HG03442 (cell line): ENCODE data around the gene NFKBIE.

Experiments
- ATAC-seq: cut with Tn5 transposase; IDR thresholded peaks from one replicate; pipeline ENCODE4 v1.9.1; 2021; ENCODE audit warnings: mild to moderate bottlenecking, moderate library complexity; ENCODE audit not compliant: unreplicated experiment

Gene NFKBIE

DNA sequence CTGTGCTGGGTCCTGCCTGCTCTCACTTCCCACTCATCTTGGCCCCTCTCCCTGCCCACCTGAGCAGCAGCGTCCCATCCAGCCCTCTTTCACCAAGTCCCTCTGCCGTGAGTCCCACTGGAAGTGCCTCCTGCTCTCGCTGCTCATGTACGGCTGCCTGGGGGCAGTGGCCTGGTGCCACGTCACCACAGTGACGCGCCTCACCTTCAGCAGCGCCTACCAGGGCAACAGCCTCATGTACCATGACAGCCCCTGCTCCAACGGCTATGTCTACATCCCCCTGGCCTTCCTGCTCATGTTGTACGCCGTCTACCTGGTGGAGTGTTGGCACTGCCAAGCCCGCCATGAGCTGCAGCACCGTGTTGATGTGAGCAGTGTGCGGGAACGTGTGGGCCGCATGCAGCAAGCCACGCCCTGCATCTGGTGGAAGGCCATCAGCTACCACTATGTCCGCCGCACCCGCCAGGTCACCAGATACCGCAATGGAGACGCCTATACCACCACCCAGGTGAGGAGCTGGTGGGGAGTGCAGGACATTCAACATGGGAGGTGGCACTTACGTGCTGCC is 7.7 kb upstream of the NFKBIE start:
- no peak for ATAC-seq

DNA sequence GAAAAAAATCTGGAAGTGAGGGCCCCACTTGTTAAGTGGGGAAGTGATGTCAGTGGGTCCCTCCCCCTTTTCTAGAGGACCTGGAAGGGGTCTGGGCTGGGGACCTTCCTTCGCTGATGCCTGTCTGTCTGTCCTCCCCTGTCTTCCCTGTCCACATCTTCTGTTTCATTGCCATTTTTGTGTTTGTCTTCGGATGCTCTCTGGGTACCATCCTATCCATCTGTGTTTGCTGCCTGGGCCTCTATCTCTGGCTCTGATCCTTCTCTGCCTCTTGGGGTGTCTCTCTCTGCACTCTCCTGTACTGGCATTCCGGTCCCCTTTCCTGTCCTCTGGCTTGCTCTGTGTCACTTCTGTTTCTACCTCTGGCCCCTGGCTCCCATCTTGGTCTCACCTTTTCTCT is 7.2 kb upstream of the NFKBIE start:
- no peak for ATAC-seq

DNA sequence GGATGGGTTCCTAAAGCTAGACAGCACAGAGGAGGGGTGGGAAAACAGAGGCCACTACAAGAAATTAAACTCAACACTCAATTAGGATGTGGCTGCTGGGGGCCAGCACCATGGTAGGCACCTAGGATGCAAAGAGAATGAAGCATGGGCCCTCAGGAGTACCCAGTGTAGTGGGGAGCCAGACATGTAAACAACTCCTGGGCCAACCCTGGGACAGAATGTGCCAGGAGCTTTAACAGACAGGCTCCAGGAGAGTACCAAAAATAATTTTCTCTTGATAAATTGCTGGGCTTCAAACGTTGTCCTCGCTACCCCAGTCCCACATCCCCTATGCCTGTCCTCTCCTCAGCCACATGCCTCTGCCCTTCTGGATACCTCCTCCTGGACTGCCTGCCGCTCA is 6.6 kb upstream of the NFKBIE start:
- no peak for ATAC-seq

DNA sequence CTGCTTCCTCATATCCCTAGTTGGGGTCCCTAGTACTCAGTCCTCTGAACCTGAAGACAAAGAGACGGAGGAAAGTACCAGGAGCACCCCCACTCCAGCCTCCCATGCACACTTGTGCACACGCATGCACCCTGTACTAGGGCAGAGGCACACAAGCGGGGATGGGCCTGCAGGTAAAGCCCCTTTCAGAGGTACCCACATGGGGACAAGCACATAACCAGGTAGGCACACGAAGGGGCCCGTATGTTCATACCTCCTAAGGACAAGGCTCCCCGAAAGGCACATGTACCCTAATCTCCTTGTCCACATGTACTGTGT is 6.0 kb upstream of the NFKBIE start:
- ATAC-seq, result no peak

DNA sequence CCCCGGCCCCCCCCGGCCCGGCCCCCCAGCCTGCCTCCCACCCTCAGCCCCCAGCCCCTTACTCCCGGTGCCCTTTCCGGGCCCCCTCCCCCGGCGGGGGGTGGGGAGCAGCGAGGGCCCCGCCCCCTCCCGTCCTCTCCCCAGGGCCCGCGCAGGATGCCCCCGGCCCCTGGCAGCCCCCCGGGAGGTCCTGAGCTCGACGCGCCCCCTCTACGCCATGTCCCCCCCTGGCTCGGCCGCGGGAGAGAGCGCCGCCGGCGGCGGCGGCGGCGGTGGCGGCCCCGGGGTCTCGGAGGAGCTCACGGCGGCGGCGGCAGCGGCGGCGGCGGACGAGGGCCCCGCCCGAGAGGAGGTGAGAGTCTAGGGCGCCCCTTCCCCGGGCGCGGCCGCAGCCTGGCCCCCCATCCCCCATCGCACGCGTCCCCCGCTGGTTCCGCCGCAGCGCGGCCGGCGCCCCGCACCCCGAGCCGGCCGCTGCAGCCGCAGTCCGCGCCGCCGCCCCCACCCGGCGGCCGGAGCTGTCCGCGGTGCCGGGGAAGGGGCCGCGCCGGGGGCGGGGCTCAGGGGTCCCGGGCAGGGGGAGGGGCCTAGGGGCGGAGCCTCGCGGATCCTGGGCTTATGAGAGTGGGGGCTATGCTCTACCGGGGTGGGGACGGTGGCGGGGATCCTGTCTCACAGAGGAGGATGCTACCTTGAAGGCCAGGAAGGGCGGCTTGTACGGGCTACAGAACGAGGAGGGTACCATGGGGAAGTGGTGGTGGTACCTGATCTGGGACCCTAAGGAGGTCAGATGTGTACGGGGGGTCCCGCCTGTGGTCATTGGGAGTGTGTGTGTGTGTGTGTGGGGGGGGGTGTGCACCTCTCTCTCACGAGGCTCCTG is 5.4 kb upstream of the NFKBIE start:
- ATAC-seq, result no peak

DNA sequence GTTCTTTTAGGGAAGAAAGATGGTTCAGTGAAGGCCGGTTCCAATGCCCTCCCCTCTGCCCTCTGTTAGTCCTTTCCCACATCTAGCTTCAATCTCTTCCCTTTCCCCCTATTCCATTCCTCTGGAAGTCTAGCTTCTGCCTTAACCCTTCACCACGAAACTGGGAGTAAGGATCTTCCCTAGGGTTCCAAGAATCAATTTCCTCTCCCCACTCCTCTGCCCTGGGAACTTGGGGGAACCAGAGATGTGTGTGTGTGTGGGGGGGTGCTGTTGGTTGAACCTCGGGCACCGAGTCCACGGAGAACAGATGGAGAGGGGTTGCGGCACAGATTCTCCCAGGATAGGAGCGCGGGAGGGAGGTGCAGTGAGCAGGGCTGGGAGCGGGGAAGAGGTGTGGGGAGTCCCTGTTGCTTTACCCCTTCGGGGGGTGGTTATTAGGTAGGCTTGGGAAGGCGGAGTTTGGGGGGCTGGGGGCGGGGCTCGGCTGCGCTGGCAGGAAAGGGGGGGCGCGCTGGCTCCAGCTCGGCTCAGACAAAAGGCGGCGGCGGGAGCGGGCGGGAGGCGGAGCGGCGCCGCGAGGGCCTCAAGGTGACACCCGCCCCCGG is 4.7 kb upstream of the NFKBIE start, which contains the start of gene TMEM151B:
TSS of gene TMEM151B (plus strand) at position 530 of the 605 bp plus-strand sequence. CDS start 293 bp downstream, outside the sequence.
- no peak for ATAC-seq

DNA sequence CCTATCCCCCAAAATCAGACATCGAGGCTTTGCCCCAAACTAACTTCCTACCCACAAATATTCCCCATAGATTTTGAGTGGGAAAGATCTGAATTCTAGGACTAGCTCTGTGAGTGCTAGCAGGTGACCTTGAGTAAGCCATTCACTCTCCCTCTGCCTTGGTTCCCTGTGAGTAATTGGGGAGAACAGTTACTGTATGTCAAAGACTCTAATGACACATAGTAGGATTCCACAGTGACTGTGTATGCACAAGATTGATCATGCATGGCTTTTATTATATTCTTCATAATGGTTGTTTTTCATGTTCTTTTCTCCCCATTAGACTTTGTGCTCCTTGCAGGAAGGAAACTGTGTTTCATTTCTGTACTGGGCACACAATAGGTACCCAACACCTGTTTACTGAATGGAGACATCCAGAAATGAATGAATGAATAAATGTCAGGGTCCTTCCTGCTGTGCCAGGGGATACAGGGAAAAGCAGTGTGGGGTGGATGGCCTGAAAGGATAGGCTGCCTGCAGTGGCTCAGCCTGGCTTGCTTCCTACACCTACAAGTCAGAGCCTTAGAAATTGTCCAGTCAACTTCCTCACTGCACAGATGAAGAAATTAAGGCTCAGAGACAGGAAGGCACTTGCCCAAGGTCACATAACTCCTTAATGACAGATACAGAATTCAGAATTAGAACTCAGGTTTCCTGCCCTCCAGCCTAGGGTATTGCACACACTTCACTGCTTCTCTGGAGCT is 4.0 kb upstream of the NFKBIE start:
- ATAC-seq, result no peak

DNA sequence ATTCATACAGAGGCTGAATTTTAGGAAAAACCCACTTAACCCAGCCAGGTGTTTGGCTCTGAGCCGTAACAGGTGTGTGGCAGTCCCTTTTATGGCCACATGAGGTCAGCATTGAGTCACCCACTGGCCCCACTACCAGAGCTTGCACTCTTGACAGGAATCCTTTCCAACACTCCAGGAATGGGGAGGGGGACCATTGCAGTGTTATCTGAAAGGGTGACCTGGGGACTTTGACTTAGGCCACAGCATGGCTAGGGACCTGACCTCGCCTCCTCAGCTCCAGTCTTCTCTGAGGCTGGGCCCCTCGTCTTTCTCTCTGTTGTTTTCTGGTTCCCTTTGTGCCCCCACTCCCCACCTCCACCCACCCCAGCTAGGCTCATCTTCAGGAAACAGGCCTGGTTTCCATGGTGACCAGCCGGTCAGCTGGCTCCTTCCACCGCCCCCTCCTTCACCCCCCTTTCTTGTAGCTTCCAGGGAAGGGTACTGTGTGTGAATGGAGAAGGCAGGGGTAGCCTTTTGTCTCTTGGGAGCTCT is 2.8 kb upstream of the NFKBIE start:
- ATAC-seq, result no peak

DNA sequence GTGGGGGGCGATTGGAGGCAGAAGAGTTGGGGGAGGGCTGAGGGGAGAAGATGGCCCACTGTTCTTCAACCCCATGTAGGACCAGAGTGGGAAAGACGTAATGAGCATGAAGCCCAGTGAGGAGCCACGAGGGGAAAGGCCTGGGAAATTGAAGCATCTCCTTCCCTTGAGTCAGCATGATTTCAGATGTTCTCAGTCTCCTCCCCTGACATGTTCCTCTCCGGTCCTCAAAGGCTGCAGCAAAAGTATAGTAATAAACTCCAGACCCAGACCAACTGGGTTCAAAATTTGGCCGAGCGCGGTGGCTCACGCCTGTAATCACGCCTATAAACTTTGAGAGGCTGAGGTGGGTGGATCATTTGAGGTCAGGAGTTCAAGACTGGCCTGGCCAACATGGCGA is 1.9 kb upstream of the NFKBIE start:
- no peak for ATAC-seq

DNA sequence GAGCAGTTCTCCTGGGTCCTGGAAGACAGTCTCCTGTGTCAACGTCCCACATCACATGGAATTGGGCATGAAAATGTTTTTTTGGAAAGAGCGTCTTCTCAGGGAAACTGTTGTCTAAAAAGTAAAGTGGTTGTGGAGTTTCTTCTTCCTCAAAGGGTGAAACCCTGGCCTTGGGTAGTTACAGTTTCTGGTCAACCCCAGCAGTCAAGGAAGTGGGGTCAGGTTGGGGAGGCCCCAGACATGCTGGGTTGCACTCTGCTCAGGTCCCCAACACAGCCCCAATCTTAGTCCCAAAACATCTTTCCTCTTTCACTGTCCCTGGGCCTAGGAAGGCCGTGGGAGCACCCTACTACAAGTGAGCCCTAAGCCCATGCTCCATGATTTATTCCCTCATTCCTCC is 996 bp upstream of the NFKBIE start:
- no peak for ATAC-seq

DNA sequence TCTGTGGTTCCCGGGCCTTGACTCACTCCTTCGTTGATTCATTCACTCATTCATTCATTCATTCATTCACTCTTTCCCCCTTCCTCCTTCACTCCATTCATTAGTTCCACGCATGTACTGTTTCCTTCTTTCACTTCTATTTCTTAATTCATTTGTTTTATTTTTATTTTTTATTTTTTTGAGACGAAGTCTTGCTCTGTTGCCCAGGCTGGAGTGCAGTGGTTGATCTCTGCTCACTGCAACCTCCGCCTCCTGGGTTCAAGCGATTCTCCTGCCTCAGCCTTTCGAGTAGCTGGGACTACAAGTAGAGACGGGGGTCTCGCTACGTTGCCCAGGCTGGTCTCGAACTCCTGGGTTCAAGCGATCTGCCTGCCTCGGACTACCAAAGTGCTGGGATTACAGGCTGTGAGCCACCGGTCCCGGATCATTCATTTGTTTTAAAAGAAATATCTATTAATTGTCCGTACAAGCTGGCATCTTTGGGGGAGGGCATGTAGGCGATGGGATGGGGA is 427 bp upstream of the NFKBIE start:
- no peak for ATAC-seq

DNA sequence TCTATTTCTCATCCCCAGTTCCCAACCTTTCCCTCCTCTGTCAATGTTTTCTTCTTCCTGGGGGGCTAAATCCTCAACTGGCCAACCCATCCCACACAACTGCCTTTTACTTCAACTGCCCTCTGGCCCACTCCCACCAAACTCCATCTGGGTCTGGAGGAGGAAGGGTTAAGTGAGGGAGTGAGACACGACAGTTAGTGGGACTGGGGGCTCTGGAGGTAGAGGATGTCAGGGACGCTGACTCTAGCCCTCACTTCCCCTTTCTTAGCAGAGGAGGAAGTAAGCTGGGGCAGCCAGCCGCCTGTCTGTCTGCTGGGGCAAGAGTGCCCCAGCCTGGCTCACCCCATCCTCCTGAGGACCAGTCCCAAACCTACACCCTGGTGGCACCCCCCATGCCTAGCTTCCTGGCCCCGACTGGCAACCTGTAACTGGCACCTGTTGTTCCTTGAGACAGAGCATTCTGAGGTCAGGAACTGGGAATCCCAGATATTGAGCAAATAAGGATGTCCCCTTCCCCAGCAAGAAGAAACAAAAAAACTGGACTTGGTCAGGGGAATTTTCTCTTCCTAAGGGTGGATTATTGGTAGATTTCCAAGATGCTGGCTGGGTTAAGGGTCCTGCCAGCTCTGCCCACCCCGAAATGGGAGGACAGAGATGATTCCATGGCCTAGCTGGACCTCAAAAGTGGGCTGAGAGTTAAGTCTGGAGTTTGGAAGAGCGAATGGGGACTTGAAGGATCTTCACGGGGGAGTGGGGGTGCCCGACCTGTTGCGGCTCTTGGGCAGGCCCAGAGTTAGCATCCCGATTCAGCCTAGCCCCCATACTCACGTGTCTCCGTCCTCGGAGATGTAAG is 971 bp downstream of the NFKBIE start:
- ATAC-seq, result no peak

DNA sequence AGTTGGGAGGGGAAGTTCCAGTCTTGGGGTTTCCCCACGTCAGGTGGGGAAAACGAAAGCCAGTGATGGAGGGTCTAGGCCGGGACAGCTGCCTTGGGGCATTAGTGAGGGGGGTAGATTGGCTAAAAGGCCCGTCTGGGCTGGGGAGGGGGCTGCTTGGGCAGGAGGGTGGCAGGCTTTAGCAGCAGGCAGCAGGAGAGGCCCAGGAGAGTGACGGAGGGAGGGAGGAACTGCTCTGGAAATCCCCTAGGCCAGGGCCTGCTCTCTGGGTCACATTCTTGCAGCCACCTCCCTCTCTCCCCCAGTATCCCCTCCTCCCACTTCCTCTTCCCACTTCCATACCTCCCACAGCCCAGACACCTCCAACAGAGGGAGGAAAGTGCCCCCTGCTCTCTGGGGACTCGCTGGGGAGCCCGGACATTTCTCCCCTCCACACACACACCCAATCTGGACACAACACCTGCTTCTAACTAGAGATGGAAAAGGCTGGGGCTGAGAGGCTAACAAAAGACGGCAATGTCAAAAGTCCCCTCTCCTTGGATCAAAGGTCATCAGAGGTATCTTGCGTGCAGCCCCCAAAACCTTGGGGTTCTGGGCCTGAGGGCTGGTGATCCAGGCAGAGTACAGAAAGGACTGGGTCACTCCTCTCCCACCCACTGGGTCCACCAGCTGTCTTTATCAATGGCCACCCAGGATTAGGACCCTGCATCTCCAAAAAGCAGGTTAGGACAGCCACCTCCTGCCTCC is 1.8 kb downstream of the NFKBIE start:
- ATAC-seq, result no peak

DNA sequence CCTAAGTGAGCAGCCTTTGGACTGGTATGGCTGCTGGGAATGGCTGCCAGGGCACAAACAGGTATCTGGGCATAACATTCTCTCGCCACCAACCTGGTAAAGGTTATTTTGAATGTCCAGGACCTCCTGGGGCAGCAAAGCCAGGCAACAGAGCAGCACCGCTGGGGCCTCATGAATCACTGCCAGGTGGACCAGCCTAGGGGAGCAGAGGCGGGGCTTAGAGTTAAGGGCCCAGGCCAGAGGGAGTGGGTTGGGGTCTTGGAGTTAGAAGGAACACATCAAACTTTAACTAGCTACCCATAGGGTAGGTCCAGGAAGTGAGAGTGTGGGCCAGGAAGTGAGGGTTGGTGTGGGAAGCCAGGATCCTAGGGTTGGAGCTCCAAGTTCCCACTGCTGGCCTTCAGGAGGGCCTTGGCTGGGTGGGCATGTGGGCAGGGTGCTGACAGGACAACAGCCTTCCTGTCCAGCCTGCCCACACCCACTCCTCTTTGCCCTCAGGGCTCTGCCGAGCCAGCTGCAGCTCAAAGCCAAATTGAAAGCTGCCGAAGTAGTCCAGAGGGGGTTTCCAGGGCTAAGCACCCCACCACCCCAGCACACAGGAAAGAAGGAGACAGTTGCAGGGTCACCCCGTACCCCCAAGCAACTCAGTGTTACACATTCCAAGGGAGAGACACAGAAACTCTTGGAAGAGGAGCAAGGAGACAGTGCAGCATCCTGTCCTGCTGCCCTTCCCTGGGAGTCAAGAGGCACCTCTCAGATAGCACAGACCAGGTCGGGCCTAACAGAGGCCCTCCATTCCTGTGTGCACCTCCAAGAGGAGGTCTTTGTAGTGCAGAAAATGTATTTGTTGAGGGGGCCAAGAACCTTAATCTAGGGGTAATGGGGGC is 2.6 kb downstream of the NFKBIE start:
- ATAC-seq, result no peak

DNA sequence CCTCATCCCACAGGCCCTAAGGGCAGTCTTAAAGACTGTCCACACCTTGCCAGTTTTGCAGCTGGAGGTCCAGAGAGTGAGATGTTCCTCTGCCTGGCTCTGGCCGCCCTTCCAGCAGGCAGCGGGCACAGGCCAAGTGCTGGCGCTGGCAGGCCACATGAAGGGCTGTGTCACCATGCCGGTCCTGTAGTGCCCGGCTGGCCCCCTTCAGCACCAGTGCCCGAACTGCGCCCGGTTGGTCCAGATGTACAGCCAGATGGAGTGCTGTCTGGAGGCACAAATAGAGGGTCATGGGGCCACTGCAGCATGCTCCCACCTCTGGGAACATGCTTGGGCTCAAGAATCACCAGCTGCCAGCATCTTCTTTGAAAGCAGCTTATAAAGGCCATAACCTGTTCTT is 3.8 kb downstream of the NFKBIE start:
- no peak for ATAC-seq

DNA sequence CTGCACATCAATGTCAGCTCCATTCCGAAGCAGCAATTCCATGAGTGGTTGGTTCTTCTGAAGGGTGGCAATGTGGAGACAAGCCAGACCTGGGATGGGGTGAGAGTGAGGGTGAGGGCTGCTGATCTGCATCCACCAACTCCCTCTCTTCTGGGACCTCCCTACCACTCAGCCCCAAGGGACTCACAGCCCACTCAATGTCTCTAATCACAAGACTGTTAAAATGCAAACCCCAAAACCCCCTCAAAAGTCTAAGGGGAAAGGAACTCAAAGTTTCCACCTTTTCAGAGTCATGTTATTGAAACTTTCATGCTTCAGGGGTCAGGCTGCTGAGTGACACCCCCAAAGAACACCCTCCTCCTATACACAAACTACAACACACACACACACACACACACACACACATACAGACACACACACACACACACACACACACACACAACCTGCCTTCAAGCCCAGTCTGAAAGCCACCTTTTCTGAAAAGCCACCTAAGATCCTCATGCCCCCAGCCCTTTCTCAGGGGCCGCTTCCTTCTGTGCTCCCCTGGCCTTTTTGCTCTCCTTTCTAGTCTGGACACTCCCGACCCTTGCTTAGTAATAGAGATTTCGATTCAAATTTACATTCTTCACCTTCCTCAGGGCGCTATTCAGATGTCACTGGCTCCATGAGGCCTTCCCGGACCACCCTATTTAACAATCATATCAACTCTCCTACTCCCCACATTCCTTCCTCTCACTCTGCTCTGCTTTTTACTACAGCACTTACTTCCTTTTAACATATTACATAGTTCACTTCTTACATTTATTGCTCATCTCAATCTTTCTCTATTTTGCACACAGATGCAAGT is 4.7 kb downstream of the NFKBIE start:
- no peak for ATAC-seq

DNA sequence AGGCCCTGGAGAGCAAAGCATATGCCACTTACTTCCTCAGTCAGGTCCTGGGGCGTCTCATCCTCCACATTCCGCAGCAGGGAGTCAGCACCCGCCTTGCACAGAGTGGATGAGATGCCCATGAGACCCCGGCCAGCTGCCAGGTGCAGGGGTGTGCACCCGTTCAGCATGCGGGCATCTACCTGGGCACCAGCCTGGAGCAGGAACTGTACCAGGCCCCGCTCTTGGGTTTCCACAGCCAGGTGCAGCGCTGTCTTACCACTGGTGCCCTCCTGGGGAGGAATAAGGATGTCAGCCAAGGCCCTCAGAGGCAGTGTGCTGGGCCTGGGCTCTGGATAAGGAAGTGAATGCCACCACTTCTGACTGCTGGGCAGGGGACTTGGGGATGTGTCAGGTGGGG is 5.3 kb downstream of the NFKBIE start:
- ATAC-seq, result no peak

DNA sequence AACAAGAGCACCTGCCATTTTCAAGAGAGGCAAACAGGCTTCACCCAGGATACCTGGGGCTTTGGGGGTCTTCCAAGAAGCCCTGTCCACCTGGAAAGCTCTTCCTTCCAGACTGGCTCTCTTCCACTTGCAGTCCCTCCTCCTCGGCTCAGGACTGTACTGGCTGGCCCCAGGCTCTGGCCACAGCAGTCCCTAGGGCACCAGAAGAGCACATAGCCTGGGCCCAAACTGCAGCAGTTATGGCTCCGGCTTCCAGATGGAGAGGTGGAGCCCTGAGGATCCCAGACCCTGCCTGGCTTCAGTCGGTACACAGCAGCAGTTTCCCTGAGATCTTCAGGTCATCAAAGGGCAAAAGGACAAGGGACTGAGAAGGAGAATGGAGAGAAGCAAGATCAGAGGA is 6.4 kb downstream of the NFKBIE start:
- ATAC-seq, result no peak
